ENCODE measurements around the gene LRFN2. TPM values are rescaled to one million over a fixed set of nuclear protein-coding genes. Genes with fewer than 3 reads are reported as not detected.

The LRFN2 gene
- total RNA-seq, 1 donor from 2014 or later, result 0.32 TPM

- FAIRE-seq, result no peak
These were observed 81.9 kb downstream of the LRFN2 start for GRCh38 chr6:40505191-40505810.

GRCh38 chr6:40504274-40504673 lies 82.9 kb downstream of the LRFN2 start:
- Histone ChIP-seq H3K27ac (ENCODE audit: low read depth, low read length) (no peak overlapping the region), H4K20me1 (ENCODE audit: insufficient read depth, low read length) (no peaks in the 10 kb centered on the region), H3K36me3 (ENCODE audit: insufficient read depth, low read length) (no peaks in the 10 kb centered on the region), H3K4me1 (ENCODE audit: insufficient read depth, low read length) (no peaks in the 10 kb centered on the region), H3K79me2 (ENCODE audit: insufficient read depth, low read length) (no peaks in the 10 kb centered on the region), H3K4me3 (ENCODE audit: insufficient read depth, low read depth, low read length) (no peak overlapping the region), H3K9ac (ENCODE audit: low read length) (no peak overlapping the region), H3K9me3 (ENCODE audit: insufficient read depth, low read depth, low read length) (no peaks in the 10 kb centered on the region), H3K27me3 (ENCODE audit: insufficient read depth, low read length) (no peaks in the 10 kb centered on the region), H2AFZ (ENCODE audit: low read depth, low read length) (no peak overlapping the region), H3K4me2 (ENCODE audit: low read length) (no peak overlapping the region)
- no peak for DNase-seq (ENCODE audit: low read depth)
- no peak for FAIRE-seq
- TF ChIP-seq EZH2 (IDR thresholded peaks at IDR 0.05; ENCODE audit: insufficient read depth, low read length) (no peak), CTCF (IDR thresholded peaks at IDR 0.05; ENCODE audit: insufficient read depth, low read depth, low read length) (no peak)
- no peaks in the 10 kb centered on the region for H3K9me3 Mint-ChIP-seq (ENCODE audit: unreplicated experiment)
- no peak overlapping the region for H3K27ac Mint-ChIP-seq (ENCODE audit: unreplicated experiment)
- H3K27me3 Mint-ChIP-seq (ENCODE audit: low read depth, unreplicated experiment), result peaks cover 28% of the 10 kb centered on the region
- no peak overlapping the region for H3K4me3 Mint-ChIP-seq (ENCODE audit: unreplicated experiment)
- no peaks in the 10 kb centered on the region for H3K36me3 Mint-ChIP-seq (ENCODE audit: low read depth, unreplicated experiment)
- peaks cover 3% of the 10 kb centered on the region for H3K4me1 Mint-ChIP-seq (ENCODE audit: low read depth, unreplicated experiment)

More at GRCh38 chr6:40505191-40505810, 81.9 kb downstream of the LRFN2 start:
- Histone ChIP-seq H3K9ac (ENCODE audit: low read length) (no peak overlapping the region), H3K36me3 (ENCODE audit: insufficient read depth, low read length) (no peaks in the 10 kb centered on the region), H3K27ac (ENCODE audit: low read depth, low read length) (no peak overlapping the region), H3K9me3 (ENCODE audit: insufficient read depth, low read depth, low read length) (no peaks in the 10 kb centered on the region), H3K4me3 (ENCODE audit: insufficient read depth, low read depth, low read length) (no peak overlapping the region), H3K79me2 (ENCODE audit: insufficient read depth, low read length) (no peaks in the 10 kb centered on the region), H2AFZ (ENCODE audit: low read depth, low read length) (no peak overlapping the region), H3K4me2 (ENCODE audit: low read length) (no peak overlapping the region), H3K4me1 (ENCODE audit: insufficient read depth, low read length) (no peaks in the 10 kb centered on the region), H3K27me3 (ENCODE audit: insufficient read depth, low read length) (no peaks in the 10 kb centered on the region), H4K20me1 (ENCODE audit: insufficient read depth, low read length) (no peaks in the 10 kb centered on the region)
- no peak for DNase-seq (ENCODE audit: low read depth)
- TF ChIP-seq CTCF (IDR thresholded peaks at IDR 0.05; ENCODE audit: insufficient read depth, low read depth, low read length), result no peak
- TF ChIP-seq EZH2 (IDR thresholded peaks at IDR 0.05; ENCODE audit: insufficient read depth, low read length), result no peak
- H3K27me3 Mint-ChIP-seq (ENCODE audit: low read depth, unreplicated experiment), result peaks cover 26% of the 10 kb centered on the region
- H3K36me3 Mint-ChIP-seq (ENCODE audit: low read depth, unreplicated experiment), result no peaks in the 10 kb centered on the region
- H3K27ac Mint-ChIP-seq (ENCODE audit: unreplicated experiment), result no peak overlapping the region
- H3K4me1 Mint-ChIP-seq (ENCODE audit: low read depth, unreplicated experiment), result peaks cover 3% of the 10 kb centered on the region
- no peaks in the 10 kb centered on the region for H3K9me3 Mint-ChIP-seq (ENCODE audit: unreplicated experiment)
- H3K4me3 Mint-ChIP-seq (ENCODE audit: unreplicated experiment), result no peak overlapping the region

GRCh38 chr6:40500227-40500626 lies 86.9 kb downstream of the LRFN2 start:
- no peak overlapping the region for H3K27ac Mint-ChIP-seq (ENCODE audit: unreplicated experiment)
- Histone ChIP-seq H2AFZ (ENCODE audit: low read depth, low read length) (no peak overlapping the region), H3K27ac (ENCODE audit: low read depth, low read length) (no peak overlapping the region), H3K9me3 (ENCODE audit: insufficient read depth, low read depth, low read length) (no peaks in the 10 kb centered on the region), H3K79me2 (ENCODE audit: insufficient read depth, low read length) (no peaks in the 10 kb centered on the region), H3K4me3 (ENCODE audit: insufficient read depth, low read depth, low read length) (no peak overlapping the region), H3K4me2 (ENCODE audit: low read length) (no peak overlapping the region), H3K27me3 (ENCODE audit: insufficient read depth, low read length) (no peaks in the 10 kb centered on the region), H3K36me3 (ENCODE audit: insufficient read depth, low read length) (no peaks in the 10 kb centered on the region), H4K20me1 (ENCODE audit: insufficient read depth, low read length) (no peaks in the 10 kb centered on the region), H3K9ac (ENCODE audit: low read length) (no peak overlapping the region), H3K4me1 (ENCODE audit: insufficient read depth, low read length) (no peaks in the 10 kb centered on the region)
- no peak for TF ChIP-seq EZH2 (IDR thresholded peaks at IDR 0.05; ENCODE audit: insufficient read depth, low read length)
- no peaks in the 10 kb centered on the region for H3K4me1 Mint-ChIP-seq (ENCODE audit: low read depth, unreplicated experiment)
- H3K27me3 Mint-ChIP-seq (ENCODE audit: low read depth, unreplicated experiment), result peaks cover 16% of the 10 kb centered on the region
- no peak for FAIRE-seq
- H3K9me3 Mint-ChIP-seq (ENCODE audit: unreplicated experiment), result no peaks in the 10 kb centered on the region
- no peak overlapping the region for H3K4me3 Mint-ChIP-seq (ENCODE audit: unreplicated experiment)
- no peak for DNase-seq (ENCODE audit: low read depth)
- no peaks in the 10 kb centered on the region for H3K36me3 Mint-ChIP-seq (ENCODE audit: low read depth, unreplicated experiment)

Measured in astrocyte (in vitro differentiated cells and primary cell).